A549 (cell line): ENCODE results near the gene ITIH6. TPM values are rescaled to one million over a fixed set of nuclear protein-coding genes. Genes with fewer than 3 reads are reported as not detected.
A peak's percentile ranks its signal among the peaks of the same experiment; 100 is the strongest.

Experiments
- ATAC-seq, 2 experiments: fragments of 200-7000 bp in 1 of 2; fragments of >200 bp in 1 of 2; cut with Nextera tagmentation in 1 of 2; cut with Tn5 transposase in 1 of 2; 3 replicates each; pipeline versions ENCODE4 v1.8.0 to v1.9.1; 2018 to 2020; ENCODE audit warnings: mild to moderate bottlenecking in 1 of 2, moderate library complexity in 1 of 2
- CTCF ChIA-PET: fragments of 300-600 bp; sonication (Branson Sonifier 250); formaldehyde crosslinking; extraction: SDS; loops from one replicate; lab custom pipeline; 2021; ENCODE audit warnings: antibody characterized with exemption, inconsistent platforms; lab: Yijun Ruan, JAX
- POLR2A ChIA-PET: fragments of 350-600 bp; formaldehyde crosslinking; extraction: SDS; loops from one replicate; lab custom pipeline; 2021; ENCODE audit warnings: antibody characterized with exemption, inconsistent platforms; lab: Yijun Ruan, JAX
- DNase-seq, 2 experiments: peaks; one replicate each; pipeline versions ENCODE4 v3.0.0 to v3.0.0-alpha.2; 2011 to 2016; ENCODE audit warnings: low read depth in 1 of 2, low spot score in 1 of 2
- FAIRE-seq: peaks from 2 replicates; lab custom pipeline; 2011; peaks lifted over from hg19 to GRCh38; lab: Jason Lieb, UNC
- H3K27ac ChIP-seq, 2 experiments: fragments of >200 bp; sonication (Bioruptor Twin); formaldehyde crosslinking; 3 replicates each; pipeline ENCODE4 v1.5.1; 2016 to 2017
- H3K4me1 ChIP-seq: fragments of >200 bp; sonication (Bioruptor Twin); formaldehyde crosslinking; 3 replicates; pipeline ENCODE4 v1.6.1; 2016
- H3K4me2 ChIP-seq: fragments of >200 bp; sonication (Bioruptor Twin); formaldehyde crosslinking; 3 replicates; pipeline ENCODE4 v1.6.1; 2016
- H3K4me3 ChIP-seq: fragments of >200 bp; sonication (Bioruptor Twin); formaldehyde crosslinking; 3 replicates; pipeline ENCODE4 v1.5.1; 2016
- H3K9me3 ChIP-seq: fragments of >200 bp; sonication (Bioruptor Twin); formaldehyde crosslinking; 3 replicates; pipeline ENCODE4 v1.6.1; 2016
- BHLHE40 ChIP-seq: IDR thresholded peaks from 2 replicates; pipeline ENCODE4 v1.6.1; 2012; ENCODE audit warnings: low read depth, low read length, inconsistent platforms
- CHD2 ChIP-seq: fragments of 150-350 bp; IDR thresholded peaks from 2 replicates; pipeline ENCODE4 v1.6.1; 2014; ENCODE audit warnings: low read length; ENCODE audit not compliant: partially characterized antibody
- EP300 ChIP-seq, 2 experiments: fragments of >200 bp; sonication (Bioruptor Twin); formaldehyde crosslinking; IDR thresholded peaks; 2 replicates in 1 of 2; 3 replicates in 1 of 2; pipeline ENCODE4 v1.6.1; 2016 to 2017
- ESRRA ChIP-seq: fragments of 150-350 bp; IDR thresholded peaks from 2 replicates; pipeline ENCODE4 v1.6.1; 2014; ENCODE audit warnings: mild to moderate bottlenecking, low read length, borderline replicate concordance
- FOSL2 ChIP-seq, 2 experiments: fragments of 450-650 bp in 1 of 2; fragments of >200 bp in 1 of 2; sonication (Bioruptor Twin) in 1 of 2; formaldehyde crosslinking; IDR thresholded peaks; 2 replicates each; pipeline versions ENCODE4 v1.5.0 to v1.6.1; 2016 to 2020; ENCODE audit warnings: mild to moderate bottlenecking in 1 of 2, moderate library complexity in 1 of 2
- FOXS1 ChIP-seq: fragments of 250-450 bp; sonication (Bioruptor Pico); IDR thresholded peaks from 2 replicates; pipeline ENCODE4 v1.5.0; 2020; ENCODE audit warnings: mild to moderate bottlenecking, moderate library complexity
- GATA3 ChIP-seq: IDR thresholded peaks from 2 replicates; pipeline ENCODE4 v1.6.1; 2012; ENCODE audit warnings: borderline replicate concordance
- HOXB13 ChIP-seq: fragments of 250-450 bp; sonication (Bioruptor Pico); IDR thresholded peaks from 2 replicates; pipeline ENCODE4 v1.5.0; 2020; ENCODE audit warnings: low read depth, mild to moderate bottlenecking, moderate library complexity
- HOXB5 ChIP-seq: fragments of 250-450 bp; sonication (Bioruptor Pico); IDR thresholded peaks from 2 replicates; pipeline ENCODE4 v1.5.0; 2020; ENCODE audit warnings: mild to moderate bottlenecking, moderate library complexity
- JUN ChIP-seq, 2 experiments: fragments of >200 bp; sonication (Bioruptor Twin); formaldehyde crosslinking; IDR thresholded peaks; 2 replicates in 1 of 2; 3 replicates in 1 of 2; pipeline ENCODE4 v1.6.1; 2016 to 2017
- KDM5A ChIP-seq: fragments of 200-600 bp; sonication (generic); IDR thresholded peaks from 2 replicates; pipeline ENCODE4 v1.6.1; 2016; ENCODE audit warnings: antibody characterized with exemption, mild to moderate bottlenecking
- MAFK ChIP-seq: fragments of 450-650 bp; IDR thresholded peaks from 2 replicates; pipeline ENCODE4 v1.6.1; 2014; ENCODE audit not compliant: partially characterized antibody
- MYC ChIP-seq: IDR thresholded peaks from 2 replicates; pipeline ENCODE4 v1.6.1; 2012; ENCODE audit warnings: mild to moderate bottlenecking, inconsistent platforms, low read length, improper control_type of control experiment, borderline replicate concordance
- NR3C1 ChIP-seq: fragments of >200 bp; sonication (Bioruptor Twin); formaldehyde crosslinking; IDR thresholded peaks from 3 replicates; pipeline ENCODE4 v1.6.1; 2017
- POLR2A ChIP-seq: IDR thresholded peaks from 2 replicates; pipeline ENCODE4 v1.6.1; 2012; ENCODE audit warnings: mild to moderate bottlenecking, low read length
- RCOR1 ChIP-seq: fragments of 150-350 bp; IDR thresholded peaks from 2 replicates; pipeline ENCODE4 v1.6.1; 2014; ENCODE audit warnings: antibody characterized with exemption, low read length, low read depth
- RNF2 ChIP-seq: fragments of 200-600 bp; sonication (generic); IDR thresholded peaks from 2 replicates; pipeline ENCODE4 v1.6.1; 2016; ENCODE audit warnings: low read depth, mild to moderate bottlenecking, antibody characterized with exemption, moderate library complexity, borderline replicate concordance
- TFCP2L1 ChIP-seq: fragments of 250-450 bp; sonication (Bioruptor Pico); IDR thresholded peaks from 2 replicates; pipeline ENCODE4 v1.5.0; 2021; ENCODE audit warnings: mild to moderate bottlenecking
- ZFP36 ChIP-seq: fragments of 450-650 bp; IDR thresholded peaks from 2 replicates; pipeline ENCODE4 v1.6.1; 2014; ENCODE audit warnings: borderline replicate concordance; ENCODE audit not compliant: partially characterized antibody
- whole genome bisulfite sequencing: methylation state at CpG from one replicate; pipeline ENCODE4 v1.1.6; 2017; ENCODE audit errors: missing lambda C conversion rate; 5-methylcytosine and 5-hydroxymethylcytosine counted together
- polyA plus RNA-seq, 4 experiments: library from polyadenylated mRNA; depleted of rRNA in 3 of 4; stranded (reverse); fragments of >200 nt; fragmentation: RNase III in 1 of 4; extraction: RNeasy Plus Mini Kit Qiagen cat#74134 plus additional on column Dnase treatment in 1 of 4; gene quantifications; 2 replicates in 3 of 4; 3 replicates in 1 of 4; pipeline ENCODE4 v1.2.3, GENCODE V29; 2011 to 2017
- TF ChIP-seq, protein P1 (sequence below): fragments of 150-350 bp; IDR thresholded peaks from 2 replicates; pipeline ENCODE4 v1.6.1; 2014; ENCODE audit warnings: low read depth, mild to moderate bottlenecking, low read length
- TF ChIP-seq, protein P2 (sequence below): fragments of >200 bp; sonication (Bioruptor Twin); formaldehyde crosslinking; IDR thresholded peaks from 3 replicates; pipeline ENCODE4 v1.6.1; 2016
- TF ChIP-seq, protein P3 (sequence below): fragments of 450-650 bp; IDR thresholded peaks from 2 replicates; pipeline ENCODE4 v1.6.1; 2014; ENCODE audit warnings: antibody characterized with exemption
- TF ChIP-seq, protein P4 (sequence below): IDR thresholded peaks from 2 replicates; pipeline ENCODE4 v1.6.1; 2012

The ITIH6 gene
- polyA plus RNA-seq, 2 of the 4 experiments (the other 2 are of a cell fraction) = 0.04 TPM; not detected in 1

DNA sequence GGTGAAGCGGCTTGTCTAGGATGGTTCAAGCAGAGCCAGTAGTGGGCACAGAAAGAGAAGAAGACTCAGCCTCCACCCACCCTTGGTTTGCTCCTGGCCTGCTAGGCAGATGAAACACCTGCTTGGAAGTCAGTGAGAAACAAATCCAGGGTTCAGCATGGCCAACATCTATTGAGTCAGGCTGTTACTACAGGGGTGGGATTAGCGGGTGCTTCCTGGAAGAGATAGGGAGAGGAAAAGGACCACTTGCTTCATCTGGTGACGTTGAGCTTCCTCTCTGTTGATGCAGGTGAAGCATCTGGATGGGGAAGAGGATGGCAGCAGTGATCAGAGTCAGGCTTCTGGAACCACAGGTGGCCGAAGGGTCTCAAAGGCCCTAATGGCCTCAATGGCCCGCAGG is 12.5 kb upstream of the ITIH6 start:
- no peak overlapping the region for H3K27ac ChIP-seq
- no peak for TF ChIP-seq CHD2
- TF ChIP-seq, protein P1, sequence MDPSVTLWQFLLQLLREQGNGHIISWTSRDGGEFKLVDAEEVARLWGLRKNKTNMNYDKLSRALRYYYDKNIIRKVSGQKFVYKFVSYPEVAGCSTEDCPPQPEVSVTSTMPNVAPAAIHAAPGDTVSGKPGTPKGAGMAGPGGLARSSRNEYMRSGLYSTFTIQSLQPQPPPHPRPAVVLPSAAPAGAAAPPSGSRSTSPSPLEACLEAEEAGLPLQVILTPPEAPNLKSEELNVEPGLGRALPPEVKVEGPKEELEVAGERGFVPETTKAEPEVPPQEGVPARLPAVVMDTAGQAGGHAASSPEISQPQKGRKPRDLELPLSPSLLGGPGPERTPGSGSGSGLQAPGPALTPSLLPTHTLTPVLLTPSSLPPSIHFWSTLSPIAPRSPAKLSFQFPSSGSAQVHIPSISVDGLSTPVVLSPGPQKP = no peak
- no peak for TF ChIP-seq TFCP2L1 (CRISPR knock-in tag)
- TF ChIP-seq, protein P2, sequence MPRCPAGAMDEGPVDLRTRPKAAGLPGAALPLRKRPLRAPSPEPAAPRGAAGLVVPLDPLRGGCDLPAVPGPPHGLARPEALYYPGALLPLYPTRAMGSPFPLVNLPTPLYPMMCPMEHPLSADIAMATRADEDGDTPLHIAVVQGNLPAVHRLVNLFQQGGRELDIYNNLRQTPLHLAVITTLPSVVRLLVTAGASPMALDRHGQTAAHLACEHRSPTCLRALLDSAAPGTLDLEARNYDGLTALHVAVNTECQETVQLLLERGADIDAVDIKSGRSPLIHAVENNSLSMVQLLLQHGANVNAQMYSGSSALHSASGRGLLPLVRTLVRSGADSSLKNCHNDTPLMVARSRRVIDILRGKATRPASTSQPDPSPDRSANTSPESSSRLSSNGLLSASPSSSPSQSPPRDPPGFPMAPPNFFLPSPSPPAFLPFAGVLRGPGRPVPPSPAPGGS = no peak
- TF ChIP-seq ZFP36 = no peak
- TF ChIP-seq FOSL2 (IDR thresholded peaks at IDR 0.05) = no peak
- no peak for TF ChIP-seq FOSL2 (CRISPR knock-in tag; IDR thresholded peaks at IDR 0.05)
- no peak for TF ChIP-seq RCOR1
- TF ChIP-seq EP300 (IDR thresholded peaks at IDR 0.05) = no peak
- no peak for TF ChIP-seq ESRRA
- TF ChIP-seq MAFK = no peak
- TF ChIP-seq RNF2 = no peak
- TF ChIP-seq HOXB5 (CRISPR knock-in tag) = no peak
- no peak for TF ChIP-seq HOXB13
- TF ChIP-seq JUN (IDR thresholded peaks at IDR 0.05) = no peak
- no peaks in the 10 kb centered on the region for H3K9me3 ChIP-seq
- CTCF ChIA-PET = interaction anchor here (3.8 kb wide), 1 partner anchor 171 kb away, joined by 11 read pairs; no protein-coding TSS in a partner anchor
- POLR2A ChIA-PET = no interaction called here
- peaks cover 9% of the 10 kb centered on the region; the same call in 2 of the 3 replicates for H3K4me1 ChIP-seq
- no peak for DNase-seq
- H3K4me3 ChIP-seq = no peak overlapping the region
- 89% methylated on average over 5 of the region's 5 CpGs for WGBS
- ATAC-seq = no peak
- FAIRE-seq = no peak
- peak overlapping the region; percentile 85 for H3K4me2 ChIP-seq

DNA sequence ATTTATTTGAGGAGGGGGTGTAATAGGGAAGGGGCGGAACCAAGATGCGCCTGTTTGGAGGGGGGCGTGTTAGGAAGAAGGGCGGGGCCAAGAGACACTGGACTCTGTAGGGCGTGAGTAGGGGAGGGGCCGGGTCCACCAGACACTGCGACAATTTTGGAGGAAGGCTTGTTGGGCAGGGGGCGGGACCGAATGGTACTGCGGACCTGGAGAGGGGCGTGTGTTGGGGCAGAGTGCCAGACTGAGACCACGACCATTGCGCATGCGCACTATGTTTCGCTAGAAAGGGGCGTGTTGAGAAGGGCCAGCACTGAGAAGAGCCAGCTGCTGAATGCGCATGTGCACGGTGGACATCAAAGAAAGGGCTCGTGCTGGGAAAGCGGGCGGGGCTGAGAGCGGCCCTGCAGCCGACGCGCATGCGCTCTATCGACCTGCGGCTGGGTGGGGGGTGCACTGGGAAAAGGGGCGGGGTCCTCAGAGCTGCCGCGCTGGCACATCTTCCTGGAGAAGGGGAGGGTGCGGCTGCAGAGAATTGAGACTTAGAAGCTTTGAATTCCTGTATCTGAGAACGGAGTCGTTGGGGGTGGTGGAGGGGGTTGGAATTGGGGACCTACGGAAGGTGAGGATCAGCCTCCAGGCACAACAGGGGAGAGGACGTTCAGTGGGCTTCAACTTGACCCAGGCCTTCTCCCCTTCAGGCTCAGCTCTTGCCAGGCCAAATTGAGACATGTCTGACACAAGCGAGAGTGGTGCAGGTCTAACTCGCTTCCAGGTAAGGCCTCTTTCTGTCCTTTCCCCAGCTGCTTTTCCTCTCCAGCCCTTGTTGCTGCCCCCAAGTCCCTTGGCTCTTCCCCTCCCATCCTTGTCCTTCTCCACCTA is 10.8 kb upstream of the ITIH6 start:
- Histone ChIP-seq H3K9me3 (no peaks in the 10 kb centered on the region), H3K4me2 (peak overlapping the region; percentile 85), H3K4me3 (peak overlapping the region; percentile 92), H3K27ac (peak overlapping the region; percentile 81 to 90), H3K4me1 (peaks cover 9% of the 10 kb centered on the region; the same call in 2 of the 3 replicates)
- no peak for TF ChIP-seq FOSL2 (IDR thresholded peaks at IDR 0.05)
- no peak for TF ChIP-seq FOSL2 (CRISPR knock-in tag; IDR thresholded peaks at IDR 0.05)
- no peak for TF ChIP-seq POLR2A
- TF ChIP-seq, protein P3, sequence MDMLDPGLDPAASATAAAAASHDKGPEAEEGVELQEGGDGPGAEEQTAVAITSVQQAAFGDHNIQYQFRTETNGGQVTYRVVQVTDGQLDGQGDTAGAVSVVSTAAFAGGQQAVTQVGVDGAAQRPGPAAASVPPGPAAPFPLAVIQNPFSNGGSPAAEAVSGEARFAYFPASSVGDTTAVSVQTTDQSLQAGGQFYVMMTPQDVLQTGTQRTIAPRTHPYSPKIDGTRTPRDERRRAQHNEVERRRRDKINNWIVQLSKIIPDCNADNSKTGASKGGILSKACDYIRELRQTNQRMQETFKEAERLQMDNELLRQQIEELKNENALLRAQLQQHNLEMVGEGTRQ = peak; percentile 19; the same call in 1 of the 2 replicates
- TF ChIP-seq HOXB5 (CRISPR knock-in tag) = no peak
- TF ChIP-seq, protein P4, sequence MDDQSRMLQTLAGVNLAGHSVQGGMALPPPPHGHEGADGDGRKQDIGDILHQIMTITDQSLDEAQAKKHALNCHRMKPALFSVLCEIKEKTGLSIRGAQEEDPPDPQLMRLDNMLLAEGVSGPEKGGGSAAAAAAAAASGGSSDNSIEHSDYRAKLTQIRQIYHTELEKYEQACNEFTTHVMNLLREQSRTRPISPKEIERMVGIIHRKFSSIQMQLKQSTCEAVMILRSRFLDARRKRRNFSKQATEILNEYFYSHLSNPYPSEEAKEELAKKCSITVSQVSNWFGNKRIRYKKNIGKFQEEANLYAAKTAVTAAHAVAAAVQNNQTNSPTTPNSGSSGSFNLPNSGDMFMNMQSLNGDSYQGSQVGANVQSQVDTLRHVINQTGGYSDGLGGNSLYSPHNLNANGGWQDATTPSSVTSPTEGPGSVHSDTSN = no peak
- TF ChIP-seq GATA3 = no peak
- peak; percentile 85 for TF ChIP-seq BHLHE40
- TF ChIP-seq FOXS1 (CRISPR knock-in tag) = no peak
- TF ChIP-seq JUN (IDR thresholded peaks at IDR 0.05) = 0 out of 5 replicates have a peak, but pooled peaks of 1 of the 2 experiments have one; percentile 19
- TF ChIP-seq, protein P2 = no peak
- TF ChIP-seq MAFK = no peak
- no peak for TF ChIP-seq MYC
- TF ChIP-seq, protein P1 = no peak
- no peak for TF ChIP-seq NR3C1
- no peak for TF ChIP-seq KDM5A
- 2% methylated on average over 24 of the region's 38 CpGs for WGBS
- CTCF ChIA-PET = interaction anchor here (0.6 to 3.8 kb wide), 4 partner anchors 10 to 352 kb away, joined by 3 to 11 read pairs (median 3); no protein-coding TSS in a partner anchor
- POLR2A ChIA-PET = interaction anchor here (1.3 to 1.8 kb wide), 3 partner anchors 169 to 279 kb away, joined by 3 to 20 read pairs (median 14); partner anchors contain the start of genes APEX2 and GNL3L
- peak; percentile 100 for FAIRE-seq
- peak; percentile 82 to 90 for ATAC-seq
- peak; percentile 89 to 97 for DNase-seq
